Neural progenitor cell (in vitro differentiated cells): Measurements from ENCODE around the gene ARMC9.

ENCODE experiments used
- EZH2 ChIP-seq: fragments of 200-600 bp; sonication (generic); IDR thresholded peaks from 2 replicates; pipeline ENCODE4 v1.6.1; 2017; ENCODE audit warnings: antibody characterized with exemption, mild to moderate bottlenecking, moderate library complexity
- EZH2phosphoT487 ChIP-seq: fragments of 200-600 bp; sonication (generic); IDR thresholded peaks from 2 replicates; pipeline ENCODE4 v1.6.1; 2017; ENCODE audit warnings: antibody characterized with exemption
- TF ChIP-seq, protein P1 (sequence below): fragments of 200-600 bp; sonication (generic); IDR thresholded peaks from 2 replicates; pipeline ENCODE4 v1.5.1; 2017; ENCODE audit warnings: antibody characterized with exemption, mild to moderate bottlenecking

DNA sequence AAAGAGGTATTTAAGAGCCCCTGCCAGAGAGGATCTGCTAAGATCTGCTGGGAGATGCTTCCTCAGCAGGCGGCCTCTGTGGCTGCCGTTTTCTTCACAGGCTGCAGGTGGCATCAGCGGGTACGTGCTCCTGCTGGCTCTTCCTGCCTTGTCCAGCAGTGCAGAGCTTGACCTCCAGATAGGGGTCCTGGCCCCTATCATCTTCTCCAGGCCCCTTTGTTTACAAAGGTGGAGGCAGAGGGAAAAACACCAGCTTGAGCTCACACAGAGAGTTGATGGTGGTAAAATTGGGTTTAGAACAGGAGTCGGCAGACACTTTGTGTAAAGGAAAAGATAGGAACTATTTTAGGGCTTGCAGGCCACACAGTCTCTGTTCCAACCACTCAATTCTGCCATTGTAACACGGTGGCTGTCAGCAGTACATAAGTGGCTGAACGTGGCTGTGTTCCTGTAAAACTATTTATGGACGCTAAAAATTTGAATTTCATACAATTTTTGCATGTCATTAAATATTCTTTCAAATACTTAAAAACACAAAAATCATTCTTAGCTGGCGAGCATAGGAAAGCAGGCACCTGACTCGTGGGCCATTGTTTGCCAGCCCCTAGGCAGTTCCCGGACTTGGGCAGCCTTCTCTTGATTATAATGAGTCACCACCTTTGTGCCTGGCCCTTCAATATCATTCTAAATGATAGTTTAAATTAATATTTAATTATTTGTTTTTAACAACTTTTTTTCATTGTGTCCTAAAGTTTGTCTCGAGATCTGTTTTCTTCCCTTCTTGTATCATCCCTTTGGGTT, 98.9 kb downstream of the ARMC9 start:
- TF ChIP-seq, protein P1, sequence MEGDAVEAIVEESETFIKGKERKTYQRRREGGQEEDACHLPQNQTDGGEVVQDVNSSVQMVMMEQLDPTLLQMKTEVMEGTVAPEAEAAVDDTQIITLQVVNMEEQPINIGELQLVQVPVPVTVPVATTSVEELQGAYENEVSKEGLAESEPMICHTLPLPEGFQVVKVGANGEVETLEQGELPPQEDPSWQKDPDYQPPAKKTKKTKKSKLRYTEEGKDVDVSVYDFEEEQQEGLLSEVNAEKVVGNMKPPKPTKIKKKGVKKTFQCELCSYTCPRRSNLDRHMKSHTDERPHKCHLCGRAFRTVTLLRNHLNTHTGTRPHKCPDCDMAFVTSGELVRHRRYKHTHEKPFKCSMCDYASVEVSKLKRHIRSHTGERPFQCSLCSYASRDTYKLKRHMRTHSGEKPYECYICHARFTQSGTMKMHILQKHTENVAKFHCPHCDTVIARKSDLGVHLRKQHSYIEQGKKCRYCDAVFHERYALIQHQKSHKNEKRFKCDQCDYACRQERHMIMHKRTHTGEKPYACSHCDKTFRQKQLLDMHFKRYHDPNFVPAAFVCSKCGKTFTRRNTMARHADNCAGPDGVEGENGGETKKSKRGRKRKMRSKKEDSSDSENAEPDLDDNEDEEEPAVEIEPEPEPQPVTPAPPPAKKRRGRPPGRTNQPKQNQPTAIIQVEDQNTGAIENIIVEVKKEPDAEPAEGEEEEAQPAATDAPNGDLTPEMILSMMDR = peak; percentile 74
- TF ChIP-seq EZH2 = no peak
- TF ChIP-seq EZH2phosphoT487 = no peak
